GM19099 (cell line): ENCODE results near the gene SCTR.

Experiments
- POLR2A ChIP-seq: IDR thresholded peaks from 3 replicates; pipeline ENCODE4 v1.6.1; 2011; ENCODE audit warnings: low read depth; ENCODE audit not compliant: insufficient read length; ENCODE audit errors: extremely low read depth

The SCTR gene

GRCh38 chr2:119429225-119429981 is 94.9 kb downstream of the SCTR start:
- TF ChIP-seq POLR2A: no peak

- TF ChIP-seq POLR2A: no peak
Measured at GRCh38 chr2:119428488-119429224, 95.6 kb downstream of the SCTR start.

GRCh38 chr2:119427756-119428155 is 96.5 kb downstream of the SCTR start:
- TF ChIP-seq POLR2A: no peak

- TF ChIP-seq POLR2A: no peak
Measured at GRCh38 chr2:119426801-119427395, 97.4 kb downstream of the SCTR start.

GRCh38 chr2:119426396-119426675 is 97.9 kb downstream of the SCTR start:
- no peak for TF ChIP-seq POLR2A

GRCh38 chr2:119425620-119426395 is 98.5 kb downstream of the SCTR start:
- no peak for TF ChIP-seq POLR2A

GRCh38 chr2:119425119-119425405 is 99.2 kb downstream of the SCTR start:
- no peak for TF ChIP-seq POLR2A

GRCh38 chr2:119424284-119425118 is 99.8 kb downstream of the SCTR start:
- no peak for TF ChIP-seq POLR2A

GRCh38 chr2:119423811-119424210 is 100.5 kb downstream of the SCTR start:
- TF ChIP-seq POLR2A: no peak

- no peak for TF ChIP-seq POLR2A
Measured at GRCh38 chr2:119423108-119423444, 101.2 kb downstream of the SCTR start.

GRCh38 chr2:119422360-119423107 is 101.7 kb downstream of the SCTR start:
- no peak for TF ChIP-seq POLR2A

- TF ChIP-seq POLR2A: no peak
Measured at GRCh38 chr2:119421741-119422140, 102.5 kb downstream of the SCTR start.

- no peak for TF ChIP-seq POLR2A
Measured at GRCh38 chr2:119421304-119421703, 103.0 kb downstream of the SCTR start.
